Measurements from ENCODE around the gene PDK2.
"Not testable (repeated sequence)": the region's sequence is repeated elsewhere in the genome, so short reads cannot be mapped to it uniquely, and the experiment has no call there.

PDK2 gene

DNA sequence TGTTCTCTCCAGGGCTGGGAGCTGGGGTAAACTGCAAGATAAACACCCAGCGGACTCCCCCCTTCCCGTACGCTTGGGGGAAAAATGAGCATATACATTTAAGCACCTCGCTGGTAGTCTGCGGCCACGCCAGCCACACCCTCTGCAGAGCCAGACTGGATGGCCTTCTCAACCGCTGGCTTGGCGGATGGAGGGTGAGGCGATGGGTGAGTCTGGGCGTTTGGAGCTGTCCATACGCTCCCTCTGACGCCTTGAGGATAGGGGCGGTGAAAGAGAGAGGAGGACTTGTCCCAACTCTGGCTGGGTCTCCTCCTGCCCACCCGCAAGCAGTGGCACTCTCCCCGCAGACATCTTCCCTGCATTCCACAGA is 38.2 kb upstream of the PDK2 start:
- intact Hi-C loops (cut with DNase I), result no loop called here
- no peak for DNase-seq

- intact Hi-C loops (cut with DNase I), result no loop called here
- DNase-seq, result no peak
These were observed 37.6 kb upstream of the PDK2 start for GRCh38 chr17:50057521-50057991.

GRCh38 chr17:50058296-50058953 is 36.7 kb upstream of the PDK2 start:
- DNase-seq, result no peak
- intact Hi-C loops (cut with DNase I), result no loop called here

DNA sequence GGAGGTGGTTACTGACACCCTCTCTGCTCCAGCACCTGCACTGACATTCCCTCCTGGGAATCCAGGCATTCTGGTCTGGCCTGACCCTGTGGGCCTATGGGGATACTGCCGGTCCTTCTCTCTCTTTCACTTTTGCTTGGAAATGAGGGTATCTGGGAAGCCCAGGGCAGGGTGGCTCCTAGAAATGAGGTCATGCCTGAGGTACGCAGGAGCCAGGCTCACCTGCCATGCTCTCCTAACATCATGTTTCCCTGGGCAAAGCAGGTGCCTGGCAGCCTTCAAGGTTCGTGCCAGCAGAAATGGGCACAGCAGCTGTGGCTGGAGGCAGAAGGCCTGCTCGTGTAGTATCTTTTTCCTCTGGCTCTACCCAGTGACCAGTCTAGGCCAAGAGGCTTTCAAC is 35.9 kb upstream of the PDK2 start:
- DNase-seq, result no peak
- intact Hi-C loops (cut with DNase I), result no loop called here

GRCh38 chr17:50059759-50060273 is 35.3 kb upstream of the PDK2 start:
- peak in 1 of 42 donors; percentile 49 for DNase-seq
- intact Hi-C loops (cut with DNase I), result no loop called here

DNA sequence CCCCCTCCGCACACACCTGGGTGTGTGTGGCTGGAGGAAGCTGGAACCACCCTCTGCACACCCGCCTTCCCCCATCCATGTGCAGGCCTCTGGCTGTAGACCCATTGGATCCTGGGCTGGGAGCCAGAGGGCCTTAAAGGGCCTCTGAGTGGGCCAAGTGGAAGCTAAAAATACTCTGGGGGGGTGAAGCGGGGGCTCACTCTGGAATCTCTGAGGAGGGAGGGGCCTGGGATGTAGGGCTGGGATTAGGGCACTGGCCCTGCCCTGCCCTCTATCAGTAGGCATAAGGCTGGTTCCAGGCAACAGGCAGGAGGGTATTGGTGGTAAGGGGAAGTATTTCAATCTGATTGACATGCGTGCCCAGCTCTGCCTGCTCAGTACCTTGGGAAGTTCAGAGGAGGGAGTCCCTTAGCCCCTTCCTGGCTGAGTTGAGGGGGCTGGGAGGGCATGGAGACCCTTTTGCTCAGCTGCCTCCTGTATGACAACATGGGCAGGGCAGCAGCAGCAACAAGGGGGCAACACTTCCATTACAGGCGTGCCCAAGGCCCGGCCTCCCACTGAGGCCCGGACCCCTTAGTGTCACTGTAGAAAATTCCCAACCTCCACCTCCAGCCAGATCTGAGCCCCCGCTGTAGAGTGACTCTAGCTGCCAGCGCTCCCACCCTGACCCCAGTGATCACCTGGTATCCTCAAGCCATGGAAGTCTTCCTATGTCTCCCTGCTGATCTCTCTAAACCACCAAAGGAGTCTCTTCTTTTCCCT is 34.0 kb upstream of the PDK2 start:
- DNase-seq, result peak in 27 of 42 donors; percentile 14 to 71 (median 35)
- intact Hi-C loops (cut with DNase I), result no loop called here

GRCh38 chr17:50061713-50062045 is 33.5 kb upstream of the PDK2 start:
- DNase-seq; intact Hi-C loops (cut with DNase I): not testable (repeated sequence)

DNA sequence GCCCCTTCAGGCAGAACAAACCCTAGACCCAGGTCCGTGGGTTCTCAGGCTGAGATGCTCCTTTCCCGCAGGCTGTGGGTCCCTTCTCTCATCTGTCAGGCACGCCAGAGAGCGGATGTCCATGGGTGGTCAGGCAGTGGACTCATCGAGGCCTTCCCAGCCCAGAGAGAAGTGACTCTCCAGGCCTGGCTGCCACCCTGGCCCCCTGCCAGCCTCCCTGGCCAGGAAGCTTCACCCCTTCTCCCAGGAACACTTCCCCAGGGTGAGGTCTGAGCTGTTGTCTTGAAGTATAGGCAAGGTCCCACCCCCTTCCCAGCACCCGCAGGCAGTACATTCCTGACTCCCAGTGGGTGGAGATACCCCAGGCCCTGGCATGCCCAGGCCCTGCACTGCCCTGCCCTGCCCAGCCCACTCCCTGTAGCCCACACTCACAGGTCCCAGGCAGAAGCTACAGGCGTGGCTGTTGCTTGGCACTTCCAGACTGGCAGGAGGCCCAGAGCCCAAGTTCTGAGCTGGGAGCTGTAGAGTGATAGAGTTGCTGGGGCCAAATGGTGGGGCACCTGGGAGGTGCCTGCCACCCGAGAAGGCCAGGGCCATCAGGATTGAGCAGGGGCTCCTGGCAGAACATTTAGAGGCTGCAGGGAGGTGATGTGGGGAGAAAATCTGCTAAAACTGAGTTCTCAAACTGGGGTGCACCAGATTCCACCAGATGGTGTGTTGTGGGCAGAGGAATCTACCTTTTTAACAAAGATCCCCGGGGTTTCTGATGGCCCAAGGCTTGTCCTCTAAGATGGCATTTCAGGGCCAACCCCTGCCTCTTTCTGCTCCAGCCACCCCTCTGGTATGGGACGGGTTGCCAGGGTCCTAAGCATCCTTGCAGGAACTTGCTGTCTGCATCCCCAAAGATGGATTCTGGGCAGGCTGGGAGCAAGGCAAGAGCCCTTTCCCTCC is 32.6 kb upstream of the PDK2 start:
- intact Hi-C loops (cut with DNase I), result no loop called here
- peak in 1 of 42 donors; percentile 18 for DNase-seq

DNA sequence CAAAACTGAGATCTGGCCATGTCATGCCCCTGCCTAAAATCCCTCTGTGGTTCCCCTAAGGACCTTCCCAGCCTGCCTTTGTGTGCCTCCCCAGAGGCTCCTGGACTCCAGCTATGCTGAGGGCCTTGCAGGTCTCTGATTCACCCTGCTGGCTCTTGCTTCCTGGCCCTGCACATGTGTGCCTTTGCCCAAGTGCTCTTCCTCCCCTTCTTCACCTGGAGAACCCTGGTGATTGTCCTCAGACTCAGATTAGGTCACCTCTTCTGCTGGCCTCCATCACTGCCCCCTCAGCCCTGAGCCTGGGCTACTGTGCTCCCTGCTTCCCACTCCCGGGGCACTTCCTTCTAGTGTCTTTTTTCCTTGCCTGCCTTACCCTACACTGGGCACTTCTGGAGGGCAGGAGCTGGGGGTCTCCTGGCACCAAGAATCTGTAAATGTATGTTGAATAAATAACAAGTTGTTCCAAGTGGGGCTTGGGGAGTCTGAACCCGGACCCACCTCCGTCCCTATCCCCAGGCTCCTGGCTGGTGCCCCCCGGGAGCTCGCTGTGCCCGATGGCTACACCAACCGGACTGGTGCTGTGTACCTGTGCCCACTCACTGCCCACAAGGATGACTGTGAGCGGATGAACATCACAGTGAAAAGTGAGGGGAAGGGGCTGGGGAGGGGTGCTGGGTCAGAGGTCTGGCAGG is 31.4 kb upstream of the PDK2 start:
- DNase-seq, result no peak
- intact Hi-C loops (cut with DNase I), result no loop called here

DNA sequence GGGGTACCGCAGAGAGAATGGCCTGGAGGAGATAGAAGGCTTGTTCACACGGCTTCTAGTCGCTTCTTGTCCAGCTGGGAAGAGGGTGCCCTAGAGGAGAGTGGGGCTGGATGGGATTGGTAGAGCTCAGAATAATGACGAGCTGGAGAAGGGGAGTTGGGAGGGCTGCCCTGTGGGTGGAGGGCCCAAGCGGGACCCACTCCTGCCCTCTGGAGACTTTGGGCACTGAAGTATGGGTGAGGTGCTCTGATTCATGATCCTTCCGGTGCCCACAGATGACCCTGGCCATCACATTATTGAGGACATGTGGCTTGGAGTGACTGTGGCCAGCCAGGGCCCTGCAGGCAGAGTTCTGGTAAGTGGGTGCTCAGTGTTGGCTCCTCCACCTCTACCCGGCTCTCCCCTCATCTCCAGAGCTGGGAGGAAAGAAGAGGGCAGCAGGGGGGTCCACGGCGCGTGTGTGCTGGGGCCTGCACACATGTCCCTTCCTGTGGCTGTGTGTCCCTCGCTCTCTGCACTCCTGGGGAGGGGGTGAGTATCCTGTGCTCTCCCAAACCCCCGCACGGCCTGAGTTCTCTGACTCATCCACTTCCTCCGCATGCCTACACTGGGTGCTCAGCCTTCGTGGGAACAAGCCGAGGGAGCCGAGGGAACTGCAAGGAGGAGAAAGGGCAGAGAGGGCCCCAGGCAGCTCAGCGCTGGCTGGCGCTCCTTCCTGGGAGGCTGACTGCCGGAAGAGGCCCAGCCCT is 30.7 kb upstream of the PDK2 start:
- DNase-seq, result peak; percentile 28 to 91 (median 72)
- intact Hi-C loops (cut with DNase I), result no loop called here

DNA sequence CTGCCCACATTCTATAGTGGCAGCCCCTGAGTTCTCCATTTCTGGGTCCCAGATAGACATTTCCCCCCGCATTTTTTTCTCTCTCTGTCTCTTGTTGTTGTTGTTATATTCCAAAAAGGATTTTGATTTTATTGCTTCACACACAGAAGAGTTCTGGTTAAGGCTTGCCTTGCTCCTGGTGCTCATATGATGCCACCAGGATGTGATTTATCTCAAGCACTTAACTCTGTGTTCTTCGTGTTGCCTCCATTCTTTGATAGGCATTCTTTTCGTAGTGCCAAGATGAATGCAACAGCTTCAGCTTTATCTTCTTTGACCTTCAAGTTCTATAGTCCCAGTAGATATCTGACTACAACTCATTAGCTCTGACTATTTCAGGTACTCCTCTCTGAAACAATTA is 30.1 kb upstream of the PDK2 start:
- DNase-seq, result no peak
- intact Hi-C loops (cut with DNase I), result no loop called here

DNA sequence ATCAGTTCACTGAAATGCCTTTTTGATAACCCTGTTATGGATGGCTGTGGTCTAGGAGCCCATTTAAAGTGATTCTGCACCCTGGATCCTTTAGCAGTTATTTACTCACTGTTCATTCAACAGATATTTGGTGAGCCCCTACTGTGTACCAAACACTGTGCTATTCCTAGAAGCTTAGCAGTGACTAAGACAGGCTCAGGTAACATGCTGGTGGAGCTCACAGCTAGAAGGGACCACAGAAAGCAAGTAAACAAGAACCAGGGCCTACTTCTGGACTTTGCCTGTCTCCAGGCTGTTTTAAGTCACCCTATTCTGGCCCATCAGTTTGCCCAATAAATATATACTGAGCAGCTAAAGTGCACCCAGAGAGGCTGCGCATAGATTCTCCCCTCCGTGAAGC is 28.2 kb upstream of the PDK2 start:
- DNase-seq, result no peak
- intact Hi-C loops (cut with DNase I), result no loop called here

DNA sequence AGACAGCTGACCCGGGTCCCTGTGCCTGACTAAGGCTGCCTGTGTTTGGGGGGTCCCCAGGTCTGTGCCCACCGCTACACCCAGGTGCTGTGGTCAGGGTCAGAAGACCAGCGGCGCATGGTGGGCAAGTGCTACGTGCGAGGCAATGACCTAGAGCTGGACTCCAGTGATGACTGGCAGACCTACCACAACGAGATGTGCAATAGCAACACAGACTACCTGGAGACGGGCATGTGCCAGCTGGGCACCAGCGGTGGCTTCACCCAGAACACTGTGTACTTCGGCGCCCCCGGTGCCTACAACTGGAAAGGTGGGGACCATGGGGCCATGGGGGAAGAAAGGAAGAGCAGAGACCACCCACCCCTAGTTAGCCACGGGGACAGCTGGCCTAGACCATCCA is 27.2 kb upstream of the PDK2 start:
- DNase-seq, result no peak
- intact Hi-C loops (cut with DNase I), result no loop called here

- intact Hi-C loops (cut with DNase I), result no loop called here
- no peak for DNase-seq
These were observed 24.1 kb upstream of the PDK2 start for GRCh38 chr17:50070908-50071680.

- no peak for DNase-seq
- intact Hi-C loops (cut with DNase I), result no loop called here
These were observed 23.5 kb upstream of the PDK2 start for GRCh38 chr17:50071692-50072091.

GRCh38 chr17:50072130-50072529 is 23.0 kb upstream of the PDK2 start:
- intact Hi-C loops (cut with DNase I), result no loop called here
- DNase-seq, result no peak

- DNase-seq, result no peak
- intact Hi-C loops (cut with DNase I), result no loop called here
These were observed 22.2 kb upstream of the PDK2 start for GRCh38 chr17:50072925-50073324.

DNA sequence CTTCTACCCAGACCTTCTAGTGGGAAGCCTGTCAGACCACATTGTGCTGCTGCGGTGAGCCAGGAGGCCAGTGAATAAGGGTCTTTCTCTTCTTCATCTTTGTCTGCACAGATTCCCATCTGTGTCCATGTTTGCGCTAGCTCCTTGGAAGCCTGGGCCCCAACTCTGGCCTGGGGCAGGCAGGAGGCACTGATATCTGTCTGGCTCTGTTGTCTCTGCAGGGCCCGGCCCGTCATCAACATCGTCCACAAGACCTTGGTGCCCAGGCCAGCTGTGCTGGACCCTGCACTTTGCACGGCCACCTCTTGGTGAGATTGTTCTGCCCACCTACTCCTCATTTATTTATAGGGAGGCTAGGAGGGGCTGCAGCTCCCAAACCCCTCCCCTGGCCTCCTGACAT is 20.9 kb upstream of the PDK2 start:
- no peak for DNase-seq
- intact Hi-C loops (cut with DNase I), result no loop called here

Measured in head of caudate nucleus (tissue), 42 donors.